RWPE1 (cell line): Measurements from ENCODE around the gene OR7G3.

Experiments
- CTCF ChIA-PET: fragments of 350-600 bp; sonication (Branson Sonifier 250); formaldehyde crosslinking; extraction: SDS; loops from one replicate; lab custom pipeline; 2021; lab: Yijun Ruan, JAX
- POLR2A ChIA-PET: fragments of 400-600 bp; formaldehyde crosslinking; extraction: SDS; loops from one replicate; lab custom pipeline; 2020; ENCODE audit warnings: antibody characterized with exemption; ENCODE audit not compliant: low non-redundant PET; lab: Yijun Ruan, JAX
- DNase-seq: peaks from one replicate; pipeline ENCODE4 v3.0.0; 2012; ENCODE audit warnings: low spot score
- H3K27ac ChIP-seq: fragments of 450-650 bp; 2 replicates; pipeline ENCODE4 v1.5.1; 2017
- CTCF ChIP-seq: fragments of 450-650 bp; conservative IDR thresholded peaks from 2 replicates; pipeline ENCODE4 v1.5.1; 2017; ENCODE audit warnings: low read depth, mild to moderate bottlenecking

The OR7G3 gene

GRCh38 chr19:9146882-9147281 is 20.1 kb upstream of the OR7G3 start:
- POLR2A ChIA-PET, result no interaction called here
- DNase-seq, result no peak
- no peak for TF ChIP-seq CTCF
- no peak overlapping the region for H3K27ac ChIP-seq
- CTCF ChIA-PET, result no interaction called here

- TF ChIP-seq CTCF, result no peak
- H3K27ac ChIP-seq, result no peak overlapping the region
- ChIA-PET CTCF (no interaction called here), POLR2A (no interaction called here)
- no peak for DNase-seq
These were observed 18.2 kb upstream of the OR7G3 start for GRCh38 chr19:9144920-9145319.

GRCh38 chr19:9140159-9140874 is 13.6 kb upstream of the OR7G3 start, which contains the start of gene ZNF317:
ZNF317 (plus strand) TSS chr19:9140397; CDS start chr19:9156017, 15,620 bp downstream.
- ChIA-PET CTCF (interaction anchor here (0.5 kb wide), 1 partner anchor 443 kb away, joined by 3 read pairs; no protein-coding TSS in a partner anchor), POLR2A (no interaction called here)
- peak within 1 kb of the TSS; percentile 69 for H3K27ac ChIP-seq
- DNase-seq, result peak; percentile 87
- TF ChIP-seq CTCF, result no peak

- CTCF ChIA-PET, result no interaction called here
- no peak for DNase-seq
- POLR2A ChIA-PET, result no interaction called here
- no peak for TF ChIP-seq CTCF
- no peak overlapping the region for H3K27ac ChIP-seq
These were observed 12.9 kb upstream of the OR7G3 start for GRCh38 chr19:9139609-9140158.

GRCh38 chr19:9132422-9132821 is 5.7 kb upstream of the OR7G3 start:
- POLR2A ChIA-PET, result interaction anchor here (0.7 kb wide), 1 partner anchor 569 kb away, joined by 5 read pairs; no protein-coding TSS in a partner anchor
- CTCF ChIA-PET, result interaction anchor here (0.6 kb wide), 2 partner anchors 753 to 1070 kb away, joined by 3 to 5 read pairs; no protein-coding TSS in a partner anchor
- TF ChIP-seq CTCF, result no peak
- H3K27ac ChIP-seq, result no peak overlapping the region
- no peak for DNase-seq

GRCh38 chr19:9130965-9131364 is 4.2 kb upstream of the OR7G3 start:
- ChIA-PET POLR2A (no interaction called here), CTCF (no interaction called here)
- H3K27ac ChIP-seq, result no peak overlapping the region
- no peak for TF ChIP-seq CTCF
- DNase-seq, result no peak
